GM21619 (cell line): ENCODE measurements around the gene SORCS2.

Experiments used
- ATAC-seq: cut with Tn5 transposase; IDR thresholded peaks from one replicate; pipeline ENCODE4 v1.9.1; 2021; ENCODE audit not compliant: unreplicated experiment

The SORCS2 gene

GRCh38 chr4:7515390-7515902 is 323.1 kb downstream of the SORCS2 start:
- ATAC-seq = no peak

- no peak for ATAC-seq
Observed at GRCh38 chr4:7516096-7516772, 323.9 kb downstream of the SORCS2 start.

- ATAC-seq = no peak
Observed at GRCh38 chr4:7516773-7517144, 324.4 kb downstream of the SORCS2 start.

- no peak for ATAC-seq
Observed at GRCh38 chr4:7518871-7519637, 326.7 kb downstream of the SORCS2 start.

GRCh38 chr4:7519638-7520376 is 327.5 kb downstream of the SORCS2 start:
- no peak for ATAC-seq

- no peak for ATAC-seq
Observed at GRCh38 chr4:7521666-7522065, 329.3 kb downstream of the SORCS2 start.

- ATAC-seq = no peak
Observed at GRCh38 chr4:7522452-7523220, 330.3 kb downstream of the SORCS2 start.

GRCh38 chr4:7523526-7523925 is 331.2 kb downstream of the SORCS2 start:
- no peak for ATAC-seq

GRCh38 chr4:7524064-7524682 is 331.8 kb downstream of the SORCS2 start:
- ATAC-seq = no peak

GRCh38 chr4:7524843-7525242 is 332.5 kb downstream of the SORCS2 start:
- ATAC-seq = no peak

GRCh38 chr4:7526491-7526890 is 334.2 kb downstream of the SORCS2 start:
- no peak for ATAC-seq

GRCh38 chr4:7526929-7527535 is 334.7 kb downstream of the SORCS2 start:
- no peak for ATAC-seq

- no peak for ATAC-seq
Observed at GRCh38 chr4:7529368-7530080, 337.2 kb downstream of the SORCS2 start.

GRCh38 chr4:7530082-7530481 is 337.7 kb downstream of the SORCS2 start:
- no peak for ATAC-seq

GRCh38 chr4:7530932-7531639 is 338.7 kb downstream of the SORCS2 start:
- no peak for ATAC-seq

GRCh38 chr4:7531640-7531994 is 339.3 kb downstream of the SORCS2 start:
- no peak for ATAC-seq

- no peak for ATAC-seq
Observed at GRCh38 chr4:7532043-7532442, 339.7 kb downstream of the SORCS2 start.

- no peak for ATAC-seq
Observed at GRCh38 chr4:7533267-7533666, 340.9 kb downstream of the SORCS2 start.

- no peak for ATAC-seq
Observed at GRCh38 chr4:7535094-7535493, 342.8 kb downstream of the SORCS2 start.
